ENCODE data around the gene APELA. TPM values are rescaled to one million over a fixed set of nuclear protein-coding genes. Genes with fewer than 3 reads are reported as not detected.

Gene APELA
- total RNA-seq, 2 donors from 2014 or later: not detected

- no peaks in the 10 kb centered on the region for H3K27me3 ChIP-seq
- H3K4me3 ChIP-seq: no peak overlapping the region
- TF ChIP-seq, protein P1, sequence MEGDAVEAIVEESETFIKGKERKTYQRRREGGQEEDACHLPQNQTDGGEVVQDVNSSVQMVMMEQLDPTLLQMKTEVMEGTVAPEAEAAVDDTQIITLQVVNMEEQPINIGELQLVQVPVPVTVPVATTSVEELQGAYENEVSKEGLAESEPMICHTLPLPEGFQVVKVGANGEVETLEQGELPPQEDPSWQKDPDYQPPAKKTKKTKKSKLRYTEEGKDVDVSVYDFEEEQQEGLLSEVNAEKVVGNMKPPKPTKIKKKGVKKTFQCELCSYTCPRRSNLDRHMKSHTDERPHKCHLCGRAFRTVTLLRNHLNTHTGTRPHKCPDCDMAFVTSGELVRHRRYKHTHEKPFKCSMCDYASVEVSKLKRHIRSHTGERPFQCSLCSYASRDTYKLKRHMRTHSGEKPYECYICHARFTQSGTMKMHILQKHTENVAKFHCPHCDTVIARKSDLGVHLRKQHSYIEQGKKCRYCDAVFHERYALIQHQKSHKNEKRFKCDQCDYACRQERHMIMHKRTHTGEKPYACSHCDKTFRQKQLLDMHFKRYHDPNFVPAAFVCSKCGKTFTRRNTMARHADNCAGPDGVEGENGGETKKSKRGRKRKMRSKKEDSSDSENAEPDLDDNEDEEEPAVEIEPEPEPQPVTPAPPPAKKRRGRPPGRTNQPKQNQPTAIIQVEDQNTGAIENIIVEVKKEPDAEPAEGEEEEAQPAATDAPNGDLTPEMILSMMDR (IDR thresholded peaks at IDR 0.05): no peak
- DNase-seq (ENCODE audit: low spot score): no peak
- no peaks in the 10 kb centered on the region for H3K36me3 ChIP-seq
- H3K9me3 ChIP-seq: no peaks in the 10 kb centered on the region
- no peak overlapping the region for H3K27ac ChIP-seq
- no peaks in the 10 kb centered on the region for H3K4me1 ChIP-seq
Measured at GRCh38 chr4:164880489-164881262, 3.7 kb downstream of the APELA start.

GRCh38 chr4:164888096-164888715, 11.2 kb downstream of the APELA start:
- TF ChIP-seq, protein P1 (IDR thresholded peaks at IDR 0.05): no peak
- DNase-seq (ENCODE audit: low spot score): no peak
- Histone ChIP-seq H3K36me3 (no peaks in the 10 kb centered on the region), H3K9me3 (no peaks in the 10 kb centered on the region), H3K27me3 (no peaks in the 10 kb centered on the region), H3K4me1 (no peaks in the 10 kb centered on the region), H3K4me3 (no peak overlapping the region), H3K27ac (no peak overlapping the region)

DNA sequence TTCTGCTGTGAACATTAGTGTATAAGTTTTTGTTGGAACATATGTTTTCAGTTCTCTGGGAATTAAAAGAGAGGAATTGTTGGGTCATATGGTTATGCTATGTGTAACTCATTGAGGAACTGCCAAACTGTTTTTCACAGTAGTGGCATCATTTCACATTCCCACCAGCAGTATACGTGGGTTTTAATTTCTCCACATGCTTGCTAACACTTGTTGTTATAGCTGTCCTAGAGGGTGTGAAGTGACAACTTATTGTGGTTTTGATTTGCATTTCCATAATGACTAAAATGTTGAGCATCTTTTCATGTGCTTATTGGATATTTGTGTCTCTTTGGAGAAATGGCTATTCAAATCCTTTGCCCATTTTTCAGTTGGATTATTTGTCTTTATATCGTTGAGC, 13.7 kb downstream of the APELA start:
- H3K27me3 ChIP-seq: no peaks in the 10 kb centered on the region
- no peak for DNase-seq (ENCODE audit: low spot score)
- TF ChIP-seq, protein P1 (IDR thresholded peaks at IDR 0.05): no peak
- no peak overlapping the region for H3K27ac ChIP-seq
- H3K4me1 ChIP-seq: no peaks in the 10 kb centered on the region
- H3K36me3 ChIP-seq: no peaks in the 10 kb centered on the region
- H3K9me3 ChIP-seq: no peaks in the 10 kb centered on the region
- no peak overlapping the region for H3K4me3 ChIP-seq

GRCh38 chr4:164892018-164892417, 15.0 kb downstream of the APELA start:
- Histone ChIP-seq H3K27me3 (no peaks in the 10 kb centered on the region), H3K36me3 (no peaks in the 10 kb centered on the region), H3K4me3 (no peak overlapping the region), H3K9me3 (no peaks in the 10 kb centered on the region), H3K4me1 (no peaks in the 10 kb centered on the region), H3K27ac (no peak overlapping the region)
- DNase-seq (ENCODE audit: low spot score): no peak
- TF ChIP-seq, protein P1 (IDR thresholded peaks at IDR 0.05): no peak

DNA sequence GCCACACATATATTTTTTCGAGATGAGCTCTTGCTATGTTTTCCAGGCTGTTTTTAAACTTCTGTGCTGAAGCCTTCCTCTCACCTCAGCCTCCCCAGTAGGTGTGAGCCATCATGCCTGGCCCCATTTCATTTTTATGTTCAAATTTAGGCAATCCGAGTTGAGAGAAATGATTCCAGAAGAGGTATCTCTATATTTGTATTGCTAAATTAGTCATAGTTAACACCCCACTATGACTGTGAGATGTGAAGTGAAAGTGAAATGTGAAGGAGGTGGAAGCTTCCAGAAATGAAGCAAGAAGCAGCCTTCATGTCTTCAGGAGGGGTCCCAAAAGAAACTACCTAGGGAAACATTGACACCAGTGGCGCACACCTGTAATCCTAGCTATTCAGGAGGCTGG, 17.7 kb downstream of the APELA start:
- H3K4me1 ChIP-seq: no peaks in the 10 kb centered on the region
- no peaks in the 10 kb centered on the region for H3K36me3 ChIP-seq
- no peaks in the 10 kb centered on the region for H3K9me3 ChIP-seq
- TF ChIP-seq, protein P1 (IDR thresholded peaks at IDR 0.05): no peak
- no peak for DNase-seq (ENCODE audit: low spot score)
- H3K4me3 ChIP-seq: no peak overlapping the region
- no peaks in the 10 kb centered on the region for H3K27me3 ChIP-seq
- no peak overlapping the region for H3K27ac ChIP-seq
